Measurements from ENCODE around the gene CLTB. TPM values are rescaled to one million over a fixed set of nuclear protein-coding genes. Genes with fewer than 3 reads are reported as not detected.
A peak's percentile ranks its signal among the peaks of the same experiment; 100 is the strongest.

CLTB gene
- total and polyA plus RNA-seq, 2 experiments from 2014 or later, result 26.8 to 34.0 TPM

GRCh38 chr5:176362233-176362490 lies 54.2 kb downstream of the CLTB start (continued):
- TF ChIP-seq REST (IDR thresholded peaks at IDR 0.05; ENCODE audit: unreplicated experiment) (no peak), ZNF331 (CRISPR knock-in tag; IDR thresholded peaks at IDR 0.05; ENCODE audit: low read depth) (no peak), STAT1 (IDR thresholded peaks at IDR 0.05; ENCODE audit: unreplicated experiment) (no peak), CTCF (conservative IDR thresholded peaks at IDR 0.05; ENCODE audit: low read depth in 2 of 2) (no peak)

- H2AFZ ChIP-seq, result peak within 1 kb of the TSS; percentile 99
- TF ChIP-seq REST (IDR thresholded peaks at IDR 0.05; ENCODE audit: unreplicated experiment), result no peak
- peak in 1 of 2 experiments; percentile 25; a peak in 1 of 4 replicates for TF ChIP-seq CTCF (conservative IDR thresholded peaks at IDR 0.05; ENCODE audit: low read depth in 2 of 2)
- no peak for TF ChIP-seq JUNB (IDR thresholded peaks at IDR 0.05; ENCODE audit: unreplicated experiment)
Observed at GRCh38 chr5:176361437-176362232, 54.7 kb downstream of the CLTB start, which contains the start of gene KIAA1191. KIAA1191 (minus strand) TSS chr5:176361764; CDS start chr5:176359508, 2,256 bp downstream.

More at GRCh38 chr5:176361437-176362232, 54.7 kb downstream of the CLTB start, which contains the start of gene KIAA1191:
- Histone ChIP-seq H3K9me2 (ENCODE audit: insufficient read depth) (no peaks in the 10 kb centered on the region), H3K36me3 (ENCODE audit: insufficient read depth) (peaks cover 10% of the 10 kb centered on the region; the same call in 1 of the 2 replicates), H3K79me2 (replicated peaks; ENCODE audit: insufficient read depth) (peaks cover 46% of the 10 kb centered on the region), H3K27me3 (ENCODE audit: insufficient read depth) (peaks cover 45% of the 10 kb centered on the region), H3K4me3 (peak within 1 kb of the TSS; percentile 99), H3K4me1 (ENCODE audit: insufficient read depth) (peaks cover 2% of the 10 kb centered on the region; the same call in 1 of the 2 replicates), H3K27ac (ENCODE audit: low read depth) (peak within 1 kb of the TSS; percentile 91), H3F3A (replicated peaks; ENCODE audit: low read depth) (no peaks in the 10 kb centered on the region), H3K4me2 (peak within 1 kb of the TSS; percentile 94), H4K20me1 (replicated peaks; ENCODE audit: insufficient read depth) (peaks cover 18% of the 10 kb centered on the region)
- Mint-ChIP-seq H3K4me3 (peak within 1 kb of the TSS; percentile 99), H3K27ac (peak within 1 kb of the TSS; percentile 99), H3K36me3 (ENCODE audit: low read depth) (peaks cover 28% of the 10 kb centered on the region), H3K9me3 (no peaks in the 10 kb centered on the region), H3K4me1 (peaks cover 8% of the 10 kb centered on the region), H3K27me3 (ENCODE audit: insufficient read depth, low read depth, poor library complexity) (peaks cover 36% of the 10 kb centered on the region)
- DNase-seq (ENCODE audit: low spot score), result peak; percentile 90
- peak; percentile 74 for ATAC-seq
